Upper lobe of left lung (tissue), 4 donors: Measurements from ENCODE around the gene CDK15.

Experiments
- EP300 ChIP-seq, 4 donors: sonication (generic); formaldehyde crosslinking; IDR thresholded peaks; one replicate each; pipeline ENCODE4 v1.5.1; 2017; ENCODE audit warnings: antibody characterized with exemption in 4 of 4, control low read depth in 2 of 4
- TF ChIP-seq, protein P1 (sequence below), 6 experiments: fragments of 450-650 bp in 4 of 6; fragments of 200-600 bp in 2 of 6; sonication (generic) in 2 of 6; IDR thresholded peaks; one replicate each; pipeline ENCODE4 v1.5.1; 2016 to 2019; ENCODE audit warnings: antibody characterized with exemption in 6 of 6

DNA sequence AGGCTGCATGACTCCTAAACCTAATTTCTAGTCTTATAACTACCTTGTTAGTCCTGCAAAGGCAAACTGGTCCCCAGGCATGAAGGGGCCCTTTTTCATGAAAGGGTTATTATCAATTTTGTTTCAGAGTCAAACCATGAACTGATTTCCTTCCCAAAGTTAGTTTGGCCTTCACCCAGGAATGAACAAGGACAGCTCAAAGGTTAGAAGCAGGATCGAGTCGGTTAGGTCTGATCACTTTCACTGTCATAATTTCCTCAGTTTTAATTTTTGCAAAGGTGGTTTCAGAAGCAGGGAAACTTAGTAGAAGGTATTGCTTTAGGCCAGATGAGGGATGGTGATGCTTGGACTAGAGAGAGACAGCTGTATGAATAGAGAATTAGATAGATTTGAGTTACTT is 16.9 kb upstream of the CDK15 start:
- TF ChIP-seq, protein P1, sequence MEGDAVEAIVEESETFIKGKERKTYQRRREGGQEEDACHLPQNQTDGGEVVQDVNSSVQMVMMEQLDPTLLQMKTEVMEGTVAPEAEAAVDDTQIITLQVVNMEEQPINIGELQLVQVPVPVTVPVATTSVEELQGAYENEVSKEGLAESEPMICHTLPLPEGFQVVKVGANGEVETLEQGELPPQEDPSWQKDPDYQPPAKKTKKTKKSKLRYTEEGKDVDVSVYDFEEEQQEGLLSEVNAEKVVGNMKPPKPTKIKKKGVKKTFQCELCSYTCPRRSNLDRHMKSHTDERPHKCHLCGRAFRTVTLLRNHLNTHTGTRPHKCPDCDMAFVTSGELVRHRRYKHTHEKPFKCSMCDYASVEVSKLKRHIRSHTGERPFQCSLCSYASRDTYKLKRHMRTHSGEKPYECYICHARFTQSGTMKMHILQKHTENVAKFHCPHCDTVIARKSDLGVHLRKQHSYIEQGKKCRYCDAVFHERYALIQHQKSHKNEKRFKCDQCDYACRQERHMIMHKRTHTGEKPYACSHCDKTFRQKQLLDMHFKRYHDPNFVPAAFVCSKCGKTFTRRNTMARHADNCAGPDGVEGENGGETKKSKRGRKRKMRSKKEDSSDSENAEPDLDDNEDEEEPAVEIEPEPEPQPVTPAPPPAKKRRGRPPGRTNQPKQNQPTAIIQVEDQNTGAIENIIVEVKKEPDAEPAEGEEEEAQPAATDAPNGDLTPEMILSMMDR (IDR thresholded peaks at IDR 0.05): no peak
- no peak for TF ChIP-seq EP300 (IDR thresholded peaks at IDR 0.05)
